ENCODE data around the gene LRMDA. TPM values are rescaled to one million over a fixed set of nuclear protein-coding genes. Genes with fewer than 3 reads are reported as not detected.

The LRMDA gene
- total and polyA plus RNA-seq, 2 of the 4 experiments (the other 2 are of a cell fraction), result 0.07 TPM; not detected in 1

DNA sequence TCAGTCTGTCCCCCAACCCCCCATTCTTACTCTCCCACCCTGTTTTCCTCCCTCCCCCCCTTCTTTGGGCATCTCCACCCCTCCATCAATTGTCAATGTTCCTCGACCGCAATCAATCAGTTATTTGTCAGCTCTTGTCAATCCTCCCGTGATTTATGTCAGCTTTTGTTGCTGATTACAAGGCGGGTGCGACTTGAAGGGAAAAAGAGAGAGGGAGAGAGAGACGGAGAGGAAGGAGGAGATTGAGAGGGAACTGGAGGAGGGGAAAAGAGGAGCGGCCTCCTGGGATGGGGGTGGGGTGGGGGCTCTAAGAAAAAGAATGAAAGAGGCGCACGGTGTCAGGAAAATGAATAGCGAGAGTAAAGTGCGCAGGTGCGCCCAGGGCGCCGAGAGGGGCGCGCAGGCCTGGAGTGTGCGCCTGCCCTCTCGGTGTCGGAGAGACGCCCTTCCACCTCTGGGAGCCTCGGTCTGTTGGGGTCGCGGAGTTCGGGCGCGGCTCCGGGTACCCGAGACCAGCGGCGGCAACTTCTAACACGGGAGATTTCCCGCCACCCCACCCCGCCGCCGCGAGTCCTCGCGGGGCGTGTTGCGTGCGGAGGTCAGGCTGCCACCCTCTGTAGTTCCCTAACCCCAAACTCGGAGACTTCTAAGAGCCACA is 28.8 kb upstream of the LRMDA start (continued):
- TF ChIP-seq, protein P1, sequence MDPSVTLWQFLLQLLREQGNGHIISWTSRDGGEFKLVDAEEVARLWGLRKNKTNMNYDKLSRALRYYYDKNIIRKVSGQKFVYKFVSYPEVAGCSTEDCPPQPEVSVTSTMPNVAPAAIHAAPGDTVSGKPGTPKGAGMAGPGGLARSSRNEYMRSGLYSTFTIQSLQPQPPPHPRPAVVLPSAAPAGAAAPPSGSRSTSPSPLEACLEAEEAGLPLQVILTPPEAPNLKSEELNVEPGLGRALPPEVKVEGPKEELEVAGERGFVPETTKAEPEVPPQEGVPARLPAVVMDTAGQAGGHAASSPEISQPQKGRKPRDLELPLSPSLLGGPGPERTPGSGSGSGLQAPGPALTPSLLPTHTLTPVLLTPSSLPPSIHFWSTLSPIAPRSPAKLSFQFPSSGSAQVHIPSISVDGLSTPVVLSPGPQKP (IDR thresholded peaks at IDR 0.05; ENCODE audit: borderline replicate concordance, low read depth, low read length), result no peak

Data from IMR-90 (cell line).